HG03342 (cell line): ENCODE results near the gene SYNGR4.

ENCODE experiments used
- ATAC-seq: cut with Tn5 transposase; IDR thresholded peaks from one replicate; pipeline ENCODE4 v1.9.1; 2021; ENCODE audit warnings: mild to moderate bottlenecking, moderate library complexity; ENCODE audit not compliant: unreplicated experiment

Gene SYNGR4

DNA sequence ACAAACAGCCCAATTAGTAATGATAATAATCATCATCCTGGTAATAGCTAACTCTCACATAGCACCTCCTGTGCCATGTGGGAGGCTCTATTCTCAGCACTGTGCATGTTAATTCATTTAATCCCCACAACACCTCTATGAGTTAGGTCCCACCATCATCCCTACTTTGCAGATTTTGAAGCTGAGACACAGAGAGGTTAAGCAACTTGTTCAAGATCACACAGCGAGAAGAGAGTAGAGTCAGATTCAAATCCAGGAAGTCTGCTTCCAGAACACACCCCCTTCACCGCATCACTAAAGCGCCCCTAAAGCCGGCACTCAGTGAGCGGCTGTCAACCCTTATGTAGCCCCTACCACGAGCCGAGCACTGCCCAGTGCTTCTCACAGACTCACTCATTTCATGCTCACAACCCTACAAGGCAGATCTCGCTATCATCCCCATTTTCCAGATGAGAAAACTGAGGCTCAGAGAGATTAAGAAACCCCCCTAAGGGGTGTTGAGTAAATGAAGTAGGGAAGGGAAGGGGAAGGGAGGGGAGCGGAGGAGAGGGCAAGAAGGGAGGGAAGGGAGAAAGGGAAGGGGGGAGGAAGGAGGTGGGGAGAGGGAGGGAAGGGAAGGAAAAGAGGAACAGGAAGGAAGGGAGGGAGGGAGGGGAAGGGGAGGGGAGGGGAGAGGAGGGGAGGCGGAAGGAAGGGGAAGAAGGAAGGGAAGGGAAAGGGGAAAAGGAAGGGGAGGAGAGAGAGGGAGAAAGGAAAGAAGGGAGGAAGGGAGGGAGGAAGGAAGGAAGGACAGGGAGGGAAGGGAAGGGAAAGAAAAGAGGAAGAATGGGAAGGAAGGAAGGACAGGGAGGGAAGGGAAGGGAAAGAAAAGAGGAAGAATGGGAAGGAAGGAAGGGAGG, 22.4 kb upstream of the SYNGR4 start:
- no peak for ATAC-seq

- no peak for ATAC-seq
Observed at GRCh38 chr19:48342414-48342738, 21.8 kb upstream of the SYNGR4 start.

DNA sequence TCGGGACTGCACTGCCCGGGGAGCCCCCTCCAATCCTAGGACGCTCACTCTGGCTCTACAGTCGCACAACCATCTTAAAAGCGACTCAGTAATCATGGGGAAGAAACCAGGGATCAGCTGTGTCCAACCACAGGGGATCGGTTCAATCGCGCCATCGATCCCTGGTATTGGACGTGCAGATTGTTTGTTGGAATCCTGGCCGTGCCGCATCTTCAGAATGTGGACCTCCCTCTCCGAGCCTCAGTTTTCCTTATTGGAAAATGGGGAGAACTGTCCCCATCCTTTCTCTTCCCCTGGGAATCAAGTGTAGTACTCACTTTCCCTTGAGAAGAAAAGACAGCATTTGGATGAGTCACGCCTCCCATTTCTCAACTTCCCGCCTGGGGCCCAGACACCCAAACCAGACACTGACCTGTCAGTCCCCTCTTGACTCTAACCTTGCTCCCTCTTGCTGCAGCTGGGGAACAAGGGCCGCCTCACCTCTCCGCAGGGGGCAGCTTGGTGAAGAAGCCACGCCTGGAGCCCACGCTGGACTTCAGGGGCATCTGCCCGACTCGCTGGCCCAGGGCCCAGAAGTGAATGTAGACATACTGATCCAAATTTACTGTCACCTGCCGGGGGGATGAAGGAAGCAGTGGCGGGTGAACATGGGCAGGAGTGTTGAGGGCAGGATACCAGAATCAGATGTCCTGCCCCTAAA, 21.2 kb upstream of the SYNGR4 start:
- ATAC-seq: no peak

GRCh38 chr19:48344892-48345291, 19.3 kb upstream of the SYNGR4 start:
- ATAC-seq: no peak

- no peak for ATAC-seq
Observed at GRCh38 chr19:48346191-48346590, 18.0 kb upstream of the SYNGR4 start.

GRCh38 chr19:48348045-48348444, 16.1 kb upstream of the SYNGR4 start:
- ATAC-seq: no peak

DNA sequence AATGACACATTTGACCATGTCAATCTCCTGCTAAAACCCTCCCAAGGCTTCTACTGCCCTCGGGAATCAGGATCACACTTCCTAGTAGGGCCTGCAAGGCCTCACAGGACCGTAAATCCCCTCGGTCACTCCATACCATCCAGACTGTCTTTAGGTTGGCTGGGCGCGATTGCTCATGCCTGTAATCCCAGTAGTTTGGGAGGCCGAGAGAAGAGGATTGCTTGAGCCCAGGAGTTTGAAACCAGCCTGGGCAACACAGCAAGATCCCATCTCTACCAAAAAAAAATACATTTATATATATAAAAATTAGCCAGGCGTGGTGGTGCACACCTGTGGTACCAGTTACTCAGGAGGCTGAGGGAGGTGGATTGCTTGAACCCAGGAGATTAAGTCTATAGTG, 15.4 kb upstream of the SYNGR4 start:
- ATAC-seq: no peak

- no peak for ATAC-seq
Observed at GRCh38 chr19:48350856-48351255, 13.3 kb upstream of the SYNGR4 start.

DNA sequence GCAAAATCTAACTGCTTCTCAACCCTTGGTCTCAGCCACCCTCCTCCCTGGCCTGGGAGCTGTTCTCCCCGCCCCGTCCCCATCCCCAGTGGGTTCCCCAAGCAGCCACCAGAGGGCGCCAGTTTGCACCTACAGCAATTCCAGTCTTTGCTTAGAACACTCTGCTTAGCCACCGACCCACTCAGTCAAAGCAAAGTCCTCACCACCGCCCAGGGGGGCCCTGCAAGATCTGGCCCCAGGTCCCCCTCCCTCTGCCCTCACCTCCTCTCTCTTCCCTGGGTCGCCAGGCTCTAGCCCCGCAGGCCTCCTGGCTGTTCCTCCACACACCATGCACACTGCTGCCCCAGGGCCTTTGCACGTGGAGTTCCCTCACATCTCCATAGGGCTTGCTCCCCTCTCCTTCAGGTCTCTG, 12.8 kb upstream of the SYNGR4 start:
- ATAC-seq: no peak

GRCh38 chr19:48353677-48354076, 10.5 kb upstream of the SYNGR4 start:
- no peak for ATAC-seq

DNA sequence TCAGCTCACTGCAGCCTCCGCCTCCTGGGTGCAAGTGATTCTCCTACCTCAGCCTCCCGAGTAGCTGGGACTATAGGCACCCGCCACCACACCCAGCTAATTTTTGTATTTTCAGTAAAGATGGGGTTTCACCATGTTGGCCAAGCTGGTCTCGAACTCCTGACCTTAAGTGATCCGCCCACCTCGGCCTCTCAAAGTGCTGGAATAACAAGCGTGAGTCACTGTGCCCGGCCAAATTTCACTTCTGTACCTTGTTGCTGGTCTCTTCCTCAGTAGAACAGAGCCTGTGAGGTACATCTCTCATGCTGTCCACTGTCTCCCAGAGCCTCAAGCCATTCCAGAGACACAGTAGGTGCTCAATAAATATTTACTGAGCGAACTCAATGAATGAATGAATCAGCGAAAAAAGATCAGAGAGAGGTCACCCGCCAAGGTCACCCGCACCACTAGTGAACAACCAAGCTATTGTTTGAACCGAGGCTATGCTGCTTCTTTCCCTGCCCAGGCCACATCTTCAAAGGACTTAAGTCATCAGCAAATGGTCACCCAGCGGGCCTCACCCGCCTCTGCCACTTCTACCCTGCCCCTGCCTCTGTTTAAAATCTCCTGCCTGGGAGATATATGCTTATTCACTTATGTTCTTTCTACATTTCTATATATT, 9.7 kb upstream of the SYNGR4 start:
- ATAC-seq: no peak

- no peak for ATAC-seq
Observed at GRCh38 chr19:48355365-48355954, 8.7 kb upstream of the SYNGR4 start.

- ATAC-seq: no peak
Observed at GRCh38 chr19:48359123-48359522, 5.0 kb upstream of the SYNGR4 start.

DNA sequence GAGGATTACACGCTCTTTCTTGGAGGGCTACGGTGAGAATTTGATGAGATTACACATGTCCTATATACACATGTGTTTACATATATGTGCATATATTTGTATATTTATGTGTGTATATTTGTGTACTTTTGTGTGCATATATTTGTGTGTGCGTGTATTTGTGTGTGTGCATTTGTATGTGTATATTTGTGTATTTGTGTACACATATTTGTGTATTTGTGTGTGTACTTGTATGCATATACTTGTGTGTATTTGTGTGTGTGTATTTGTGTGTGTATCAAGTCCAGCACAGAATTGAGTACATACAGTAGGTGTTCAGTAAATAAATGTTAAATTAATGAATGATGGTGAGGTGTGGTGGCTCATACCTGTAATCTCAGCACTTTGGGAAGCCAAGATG, 2.3 kb upstream of the SYNGR4 start:
- ATAC-seq: no peak

DNA sequence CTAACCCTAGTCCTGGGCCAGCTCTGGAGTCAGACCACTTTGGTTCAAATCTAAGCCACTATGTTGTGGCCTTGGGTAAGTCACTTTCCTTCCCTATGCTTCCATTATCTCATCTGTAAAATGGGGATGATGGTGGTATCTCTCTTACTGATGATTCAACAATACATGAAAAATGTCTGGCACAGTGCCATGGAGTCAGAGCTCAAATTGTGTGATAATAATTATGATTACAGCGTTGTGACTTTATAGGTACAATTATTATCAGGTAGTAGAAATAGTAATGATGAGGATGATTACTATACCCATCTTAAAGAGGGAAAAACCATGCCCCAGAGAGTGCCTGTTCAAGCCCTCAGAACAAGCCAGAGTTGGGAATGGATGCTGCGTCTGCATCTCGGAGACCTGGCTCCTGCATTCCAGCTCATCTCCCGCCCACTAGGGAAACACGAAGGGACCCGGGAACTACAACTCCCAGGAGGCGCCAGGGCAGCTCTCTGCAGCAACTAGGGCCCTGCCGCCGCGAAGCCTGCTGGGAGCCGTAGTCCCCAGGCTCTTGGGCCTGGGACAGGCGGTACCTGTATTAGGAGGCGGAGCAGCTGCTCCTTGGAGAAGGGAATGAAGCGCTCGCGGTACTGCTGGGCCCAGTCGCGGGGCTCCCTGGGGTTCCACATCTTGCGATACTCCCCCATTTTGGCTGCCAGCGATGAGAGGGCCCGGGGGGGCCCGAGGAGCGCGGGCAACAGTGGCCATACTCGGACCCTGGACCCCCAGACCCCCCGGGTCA, 1.3 kb upstream of the SYNGR4 start:
- peak; percentile 57 for ATAC-seq

- ATAC-seq: peak; percentile 7
Observed at GRCh38 chr19:48363500-48363809, 712 bp upstream of the SYNGR4 start.

DNA sequence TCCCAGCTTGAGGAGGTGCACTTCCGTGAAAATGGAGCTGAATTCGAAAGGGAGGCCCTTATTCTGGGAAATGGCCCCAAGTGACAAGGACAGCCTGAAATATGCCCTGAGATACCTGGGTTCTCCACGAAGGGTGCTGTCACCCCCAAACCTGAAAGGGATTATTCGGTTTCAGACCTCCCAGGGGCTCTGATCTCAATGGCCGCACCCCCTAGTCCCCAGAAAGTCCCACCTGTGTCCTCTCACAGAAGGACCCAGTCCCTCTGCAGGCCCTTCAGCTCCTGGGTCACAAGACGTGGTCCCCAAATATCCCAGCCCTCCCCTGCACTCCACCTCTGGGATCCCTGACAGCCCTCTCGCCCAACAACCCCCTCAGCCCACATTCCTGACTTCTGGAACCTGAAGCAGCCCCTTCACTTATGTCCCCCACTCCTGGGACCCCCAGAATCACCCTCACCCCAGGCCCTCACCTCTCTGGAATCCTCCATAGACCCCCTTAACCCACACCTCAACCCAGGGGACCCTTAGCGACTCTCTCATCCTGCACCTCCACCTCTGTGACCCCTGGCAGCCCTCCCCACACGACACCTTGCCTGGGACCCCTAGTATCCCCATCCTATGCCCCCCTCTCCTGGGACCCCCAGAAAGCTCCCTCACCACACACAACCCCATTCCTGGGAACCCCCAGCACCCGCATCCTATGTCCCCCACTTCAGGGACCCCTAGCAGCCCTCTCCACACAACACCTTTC, 606 bp downstream of the SYNGR4 start:
- no peak for ATAC-seq

DNA sequence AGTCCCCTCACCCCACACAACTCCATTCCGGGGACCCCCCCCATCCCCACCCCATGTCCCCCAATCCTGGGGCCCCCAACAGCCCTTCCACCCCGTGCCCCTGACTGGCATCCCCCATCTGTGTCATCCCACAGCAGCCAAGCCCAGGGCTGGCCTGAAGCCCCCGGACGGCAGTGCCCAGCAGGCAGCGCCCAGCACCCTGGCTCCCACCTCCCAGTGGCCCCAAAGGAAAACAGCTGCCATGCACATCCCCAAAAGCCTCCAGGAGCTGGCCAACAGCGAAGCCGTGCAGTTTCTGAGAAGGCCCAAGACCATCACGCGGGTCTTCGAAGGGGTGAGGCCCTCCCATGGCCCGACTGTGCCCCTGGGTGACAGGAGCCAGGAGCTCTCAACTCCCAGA, 1.4 kb downstream of the SYNGR4 start:
- no peak for ATAC-seq

DNA sequence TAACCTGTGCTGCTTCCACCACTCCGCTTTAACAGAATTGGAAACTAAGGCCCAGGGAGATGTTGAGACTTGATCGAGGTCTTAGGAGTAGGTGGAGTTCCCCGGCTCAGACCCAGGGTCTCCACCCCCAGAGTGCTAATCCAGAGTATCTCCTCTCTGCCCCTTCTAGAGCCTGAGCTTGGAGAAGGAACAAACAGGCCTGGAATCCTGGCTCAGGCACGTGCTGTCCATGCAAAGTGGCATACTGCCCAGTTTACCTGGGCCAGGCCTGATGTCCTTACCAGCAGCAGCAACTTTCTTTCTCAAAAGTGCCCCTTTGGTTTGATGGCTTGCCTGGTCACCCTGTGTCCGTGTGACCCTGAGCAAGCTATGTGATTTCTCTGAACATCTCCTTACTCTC, 3.7 kb downstream of the SYNGR4 start:
- no peak for ATAC-seq

DNA sequence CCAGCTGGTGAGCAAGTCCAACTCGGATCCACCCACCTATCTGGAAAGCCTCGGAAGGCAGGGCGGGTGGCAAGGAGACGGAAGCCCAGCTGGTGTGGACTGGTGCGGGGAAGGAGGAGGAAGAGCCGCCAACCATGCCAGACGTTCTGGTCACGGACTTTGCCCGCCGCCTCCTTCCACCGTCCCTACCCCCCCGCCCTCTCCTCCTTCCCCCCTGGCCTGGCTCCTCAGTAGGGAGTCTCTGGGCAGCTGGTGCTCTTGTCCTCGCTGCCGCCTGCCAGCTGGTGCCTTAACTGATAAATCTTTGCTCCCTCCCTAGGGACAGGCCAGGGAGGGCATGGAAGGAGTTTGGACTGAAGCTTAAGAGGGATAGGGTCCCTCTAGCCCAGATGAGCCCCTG, 4.8 kb downstream of the SYNGR4 start:
- ATAC-seq: no peak
